Measurements from ENCODE around the gene DPM3. TPM values are rescaled to one million over a fixed set of nuclear protein-coding genes. Genes with fewer than 3 reads are reported as not detected.
"Not testable (repeated sequence)": the region's sequence is repeated elsewhere in the genome, so short reads cannot be mapped to it uniquely, and the experiment has no call there.

DPM3 gene
- total and polyA plus RNA-seq, 2 experiments from 2014 or later, result 102 to 105 TPM

- no peak for TF ChIP-seq CTCF (IDR thresholded peaks at IDR 0.05; ENCODE audit: low read depth, low read length)
- Histone ChIP-seq H3K27me3 (peaks cover 12% of the 10 kb centered on the region), H3K36me3 (no peaks in the 10 kb centered on the region), H3K4me1 (ENCODE audit: low read depth) (peaks cover 9% of the 10 kb centered on the region), H3K4me3 (no peak overlapping the region), H3K27ac (no peak overlapping the region), H3K9me3 (ENCODE audit: low read depth) (no peaks in the 10 kb centered on the region)
- DNase-seq (ENCODE audit: low read depth in 1 of 2, low spot score in 1 of 2), result no peak
Measured at GRCh38 chr1:155123801-155124200, 16.5 kb downstream of the DPM3 start.

GRCh38 chr1:155122308-155122707 lies 18.0 kb downstream of the DPM3 start:
- H3K36me3 ChIP-seq, result no peaks in the 10 kb centered on the region
- DNase-seq (ENCODE audit: low read depth in 1 of 2, low spot score in 1 of 2), result no peak
- peaks cover 12% of the 10 kb centered on the region for H3K27me3 ChIP-seq
- H3K27ac ChIP-seq, result no peak overlapping the region
- no peaks in the 10 kb centered on the region for H3K9me3 ChIP-seq (ENCODE audit: low read depth)
- no peak overlapping the region for H3K4me3 ChIP-seq
- peaks cover 6% of the 10 kb centered on the region for H3K4me1 ChIP-seq (ENCODE audit: low read depth)
- TF ChIP-seq CTCF (IDR thresholded peaks at IDR 0.05; ENCODE audit: low read depth, low read length), result no peak

- no peaks in the 10 kb centered on the region for H3K9me3 ChIP-seq (ENCODE audit: low read depth)
- no peaks in the 10 kb centered on the region for H3K4me1 ChIP-seq (ENCODE audit: low read depth)
- DNase-seq (ENCODE audit: low read depth in 1 of 2, low spot score in 1 of 2), result no peak
- no peak overlapping the region for H3K27ac ChIP-seq
- peaks cover 7% of the 10 kb centered on the region for H3K27me3 ChIP-seq
- H3K4me3 ChIP-seq, result no peak overlapping the region
- H3K36me3 ChIP-seq, result no peaks in the 10 kb centered on the region
- TF ChIP-seq CTCF (IDR thresholded peaks at IDR 0.05; ENCODE audit: low read depth, low read length), result no peak
Measured at GRCh38 chr1:155121249-155121648, 19.1 kb downstream of the DPM3 start.

- no peak for DNase-seq (ENCODE audit: low read depth in 1 of 2, low spot score in 1 of 2)
- Histone ChIP-seq H3K36me3 (no peaks in the 10 kb centered on the region), H3K4me3 (no peak overlapping the region), H3K27ac (no peak overlapping the region), H3K4me1 (ENCODE audit: low read depth) (no peaks in the 10 kb centered on the region), H3K9me3 (ENCODE audit: low read depth) (no peaks in the 10 kb centered on the region), H3K27me3 (no peaks in the 10 kb centered on the region)
- no peak for TF ChIP-seq CTCF (IDR thresholded peaks at IDR 0.05; ENCODE audit: low read depth, low read length)
Measured at GRCh38 chr1:155120253-155120652, 20.1 kb downstream of the DPM3 start.

GRCh38 chr1:155118090-155118489 lies 22.2 kb downstream of the DPM3 start:
- H3K4me3 ChIP-seq; DNase-seq (ENCODE audit: low read depth in 1 of 2, low spot score in 1 of 2); H3K9me3 ChIP-seq (ENCODE audit: low read depth); H3K4me1 ChIP-seq (ENCODE audit: low read depth); H3K36me3 ChIP-seq; H3K27me3 ChIP-seq; H3K27ac ChIP-seq: not testable (repeated sequence)

GRCh38 chr1:155117610-155118009 lies 22.7 kb downstream of the DPM3 start:
- no peaks in the 10 kb centered on the region for H3K9me3 ChIP-seq (ENCODE audit: low read depth)
- H3K4me1 ChIP-seq (ENCODE audit: low read depth), result no peaks in the 10 kb centered on the region
- TF ChIP-seq CTCF (IDR thresholded peaks at IDR 0.05; ENCODE audit: low read depth, low read length), result no peak
- H3K36me3 ChIP-seq, result no peaks in the 10 kb centered on the region
- H3K4me3 ChIP-seq, result no peak overlapping the region
- no peaks in the 10 kb centered on the region for H3K27me3 ChIP-seq
- DNase-seq (ENCODE audit: low read depth in 1 of 2, low spot score in 1 of 2), result no peak
- no peak overlapping the region for H3K27ac ChIP-seq
